NK-92 treated with Interleukin-12 subunit alpha and Interleukin-12 subunit beta, amount 100 ng/mL, for 24 hours (cell line): ENCODE results near the gene ABCG1.

Experiments
- DNase-seq: peaks from one replicate; lab custom pipeline; 2025; lab: John Stamatoyannopoulos, UW

The ABCG1 gene

GRCh38 chr21:42214081-42214750 is 4.7 kb upstream of the ABCG1 start:
- DNase-seq = no peak

- no peak for DNase-seq
Observed at GRCh38 chr21:42214921-42215320, 4.0 kb upstream of the ABCG1 start.

- DNase-seq = no peak
Observed at GRCh38 chr21:42215942-42216725, 2.8 kb upstream of the ABCG1 start.

GRCh38 chr21:42216726-42217572 is 2.0 kb upstream of the ABCG1 start:
- no peak for DNase-seq

- no peak for DNase-seq
Observed at GRCh38 chr21:42219606-42220137, 732 bp downstream of the ABCG1 start.

GRCh38 chr21:42220138-42220701 is 1.3 kb downstream of the ABCG1 start:
- peak; percentile 59 for DNase-seq

- DNase-seq = no peak
Observed at GRCh38 chr21:42221581-42222345, 2.8 kb downstream of the ABCG1 start.

- no peak for DNase-seq
Observed at GRCh38 chr21:42222386-42222785, 3.4 kb downstream of the ABCG1 start.

GRCh38 chr21:42222821-42223390 is 4.0 kb downstream of the ABCG1 start:
- DNase-seq = no peak

GRCh38 chr21:42223826-42224575 is 5.1 kb downstream of the ABCG1 start:
- DNase-seq = no peak

- DNase-seq = no peak
Observed at GRCh38 chr21:42225042-42225441, 6.1 kb downstream of the ABCG1 start.

GRCh38 chr21:42225571-42226155 is 6.7 kb downstream of the ABCG1 start:
- no peak for DNase-seq

- no peak for DNase-seq
Observed at GRCh38 chr21:42226626-42227025, 7.7 kb downstream of the ABCG1 start.

GRCh38 chr21:42227909-42228708 is 9.2 kb downstream of the ABCG1 start:
- peak; percentile 92 for DNase-seq

GRCh38 chr21:42228709-42229220 is 9.8 kb downstream of the ABCG1 start:
- DNase-seq = no peak

GRCh38 chr21:42229676-42230075 is 10.7 kb downstream of the ABCG1 start:
- no peak for DNase-seq

GRCh38 chr21:42230178-42230577 is 11.2 kb downstream of the ABCG1 start:
- no peak for DNase-seq

GRCh38 chr21:42230636-42231035 is 11.7 kb downstream of the ABCG1 start:
- no peak for DNase-seq

GRCh38 chr21:42231756-42232155 is 12.8 kb downstream of the ABCG1 start:
- no peak for DNase-seq
